GM12801 (cell line): ENCODE data around the gene SLC10A2.

Source experiments
- CTCF ChIP-seq: IDR thresholded peaks from one replicate; pipeline ENCODE4 v1.5.1; 2011; ENCODE audit warnings: control low read depth; ENCODE audit not compliant: insufficient read length; ENCODE audit errors: extremely low read depth

The SLC10A2 gene

GRCh38 chr13:103067751-103068555, 1.7 kb upstream of the SLC10A2 start:
- TF ChIP-seq CTCF: no peak

- TF ChIP-seq CTCF: no peak
Observed at GRCh38 chr13:103066781-103067345, 646 bp upstream of the SLC10A2 start.

GRCh38 chr13:103063376-103063775, 2.8 kb downstream of the SLC10A2 start:
- TF ChIP-seq CTCF: no peak

- TF ChIP-seq CTCF: no peak
Observed at GRCh38 chr13:103062079-103062478, 4.1 kb downstream of the SLC10A2 start.

- no peak for TF ChIP-seq CTCF
Observed at GRCh38 chr13:103056008-103056407, 10.2 kb downstream of the SLC10A2 start.

GRCh38 chr13:103055166-103055565, 11.1 kb downstream of the SLC10A2 start:
- no peak for TF ChIP-seq CTCF

GRCh38 chr13:103046676-103047075, 19.5 kb downstream of the SLC10A2 start:
- no peak for TF ChIP-seq CTCF
